DMS153 treated with DMSO at 0.1 percent for 48 hours (cell line): ENCODE data around the gene ZSCAN26.
"Not testable (repeated sequence)": the region's sequence is repeated elsewhere in the genome, so short reads cannot be mapped to it uniquely, and the experiment has no call there.

Experiments used
- DNase-seq: peaks from one replicate; lab custom pipeline; 2025; ENCODE audit not compliant: unreplicated experiment; lab: John Stamatoyannopoulos, UW

The ZSCAN26 gene

DNA sequence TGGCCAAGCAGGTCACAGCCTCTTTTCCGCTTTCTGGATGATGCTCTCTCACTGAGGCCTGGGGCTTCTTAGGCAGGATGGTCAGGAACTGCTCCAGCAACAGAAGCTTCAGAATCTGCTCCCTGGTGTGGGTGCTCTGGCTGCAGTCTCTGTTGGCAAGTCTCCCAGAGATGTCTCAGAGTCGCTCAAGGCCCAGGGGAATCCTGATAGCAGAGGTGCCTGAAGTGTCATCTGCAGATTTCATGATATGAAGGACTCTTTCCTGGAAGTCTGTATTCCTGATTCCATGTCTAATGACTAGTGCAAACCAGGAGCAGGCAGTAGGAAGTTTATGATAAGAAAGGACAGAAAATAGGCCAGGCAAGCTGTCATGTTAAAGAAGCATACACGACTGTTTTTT, 48.7 kb downstream of the ZSCAN26 start:
- no peak for DNase-seq

DNA sequence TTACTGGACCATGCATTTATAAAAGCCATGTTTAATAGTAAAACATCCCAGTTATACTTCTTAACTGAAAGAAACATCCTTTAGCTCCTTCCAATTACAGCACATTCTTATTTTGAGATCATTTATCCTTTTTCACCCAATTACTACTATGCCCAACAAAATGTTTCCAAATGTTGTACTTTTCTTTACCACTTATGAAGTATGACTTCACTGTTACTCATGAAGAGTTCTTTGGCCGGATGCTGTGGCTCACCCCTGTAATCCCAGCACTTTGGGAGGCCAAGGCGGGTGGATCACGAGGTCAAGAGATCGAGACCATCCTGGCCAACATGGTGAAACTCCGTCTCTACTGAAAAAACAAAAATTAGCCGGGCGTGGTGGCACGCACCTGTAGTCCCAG, 50.9 kb downstream of the ZSCAN26 start:
- not testable (repeated sequence) for DNase-seq

GRCh38 chr6:28322661-28323060, 55.7 kb downstream of the ZSCAN26 start:
- no peak for DNase-seq

GRCh38 chr6:28323813-28324424, 57.0 kb downstream of the ZSCAN26 start:
- no peak for DNase-seq

GRCh38 chr6:28326371-28326948, 59.5 kb downstream of the ZSCAN26 start:
- DNase-seq, result no peak
